CD14-positive monocyte (primary cell): Measurements from ENCODE around the gene GNL2. TPM values are rescaled to one million over a fixed set of nuclear protein-coding genes. Genes with fewer than 3 reads are reported as not detected.

ENCODE experiments used
- DNase-seq, 3 donors: peaks; one replicate each; pipeline ENCODE4 v3.0.0-alpha.2; 2011 to 2022
- H2AFZ ChIP-seq: 2 replicates; pipeline ENCODE4 v1.6.0; 2012; ENCODE audit warnings: mild to moderate bottlenecking, low read depth, low read length, inconsistent platforms; ENCODE audit not compliant: insufficient read depth, poor library complexity, severe bottlenecking
- H3K27ac ChIP-seq, 2 donors: 1 replicate in 1 of 2; 2 replicates in 1 of 2; pipeline ENCODE4 v1.5.1; 2012 to 2013; ENCODE audit warnings: low read length in 2 of 2, control low read depth in 1 of 2, inconsistent platforms in 1 of 2, low read depth in 1 of 2, mild to moderate bottlenecking in 1 of 2
- H3K27me3 ChIP-seq, 2 donors: one replicate each; pipeline versions ENCODE4 v1.6.0 to v1.6.1; 2011 to 2013; ENCODE audit warnings: low read length in 2 of 2; ENCODE audit not compliant: control insufficient read depth in 2 of 2, insufficient read depth in 2 of 2
- H3K36me3 ChIP-seq, 2 donors: replicated peaks in 1 of 2; 1 replicate in 1 of 2; 2 replicates in 1 of 2; pipeline versions ENCODE4 v1.5.1 to v1.6.1; 2012 to 2013; ENCODE audit warnings: low read length in 2 of 2, control low read depth in 1 of 2, inconsistent platforms in 1 of 2, mild to moderate bottlenecking in 1 of 2; ENCODE audit not compliant: insufficient read depth in 2 of 2, control insufficient read depth in 1 of 2
- H3K4me1 ChIP-seq, 2 donors: 1 replicate in 1 of 2; 2 replicates in 1 of 2; pipeline versions ENCODE4 v1.5.1 to v1.6.1; 2012 to 2013; ENCODE audit warnings: low read length in 2 of 2, control low read depth in 1 of 2, inconsistent platforms in 1 of 2, mild to moderate bottlenecking in 1 of 2, moderate library complexity in 1 of 2; ENCODE audit not compliant: insufficient read depth in 2 of 2, control insufficient read depth in 1 of 2
- H3K4me2 ChIP-seq: replicated peaks from 2 replicates; pipeline ENCODE3; 2012; ENCODE audit warnings: low read length, moderate library complexity, mild to moderate bottlenecking; ENCODE audit not compliant: poor library complexity, severe bottlenecking; ENCODE audit errors: extremely low read depth
- H3K4me3 ChIP-seq, 3 experiments: fragments of 200-600 bp in 1 of 3; sonication (generic) in 1 of 3; replicated peaks in 1 of 3; 1 replicate in 2 of 3; 2 replicates in 1 of 3; pipeline ENCODE4 v1.5.1; 2011 to 2013; ENCODE audit warnings: low read length in 3 of 3, mild to moderate bottlenecking in 3 of 3, control low read depth in 2 of 3, low read depth in 2 of 3, inconsistent platforms in 1 of 3, moderate library complexity in 1 of 3
- H3K79me2 ChIP-seq: 2 replicates; pipeline ENCODE4 v1.6.0; 2012; ENCODE audit warnings: mild to moderate bottlenecking, control low read depth, inconsistent platforms, low read length, moderate library complexity; ENCODE audit not compliant: insufficient read depth
- H3K9ac ChIP-seq: 2 replicates; pipeline ENCODE4 v1.6.0; 2017; ENCODE audit warnings: low read length, mild to moderate bottlenecking; ENCODE audit not compliant: insufficient read depth, poor library complexity, severe bottlenecking
- H3K9me3 ChIP-seq, 2 donors: replicated peaks in 1 of 2; 1 replicate in 1 of 2; 2 replicates in 1 of 2; pipeline versions ENCODE4 v1.5.1 to v1.6.1; 2012 to 2013; ENCODE audit warnings: low read length in 2 of 2, control low read depth in 1 of 2; ENCODE audit not compliant: control insufficient read depth in 1 of 2, insufficient read depth in 1 of 2
- H4K20me1 ChIP-seq: 2 replicates; pipeline ENCODE4 v1.6.0; 2012; ENCODE audit warnings: mild to moderate bottlenecking, low read length, control low read depth, moderate library complexity; ENCODE audit not compliant: insufficient read depth
- H3K27ac Mint-ChIP-seq, 7 donors: one replicate each; pipeline ENCODE4 v1.8.0; 2020; ENCODE audit warnings: mild to moderate bottlenecking in 7 of 7, mixed read lengths in 7 of 7, moderate library complexity in 6 of 7, inconsistent platforms in 2 of 7
- H3K27me3 Mint-ChIP-seq, 3 donors: one replicate each; pipeline ENCODE4 v1.8.0; 2021 to 2022; ENCODE audit warnings: low read depth in 3 of 3, mild to moderate bottlenecking in 3 of 3, mixed read lengths in 3 of 3, moderate library complexity in 3 of 3, inconsistent platforms in 1 of 3
- H3K36me3 Mint-ChIP-seq, 2 donors: one replicate each; pipeline ENCODE4 v1.8.0; 2020; ENCODE audit warnings: mixed read lengths in 2 of 2, inconsistent platforms in 1 of 2, mild to moderate bottlenecking in 1 of 2
- H3K4me1 Mint-ChIP-seq: one replicate; pipeline ENCODE4 v1.8.0; 2020; ENCODE audit warnings: mild to moderate bottlenecking, mixed read lengths
- H3K4me3 Mint-ChIP-seq, 2 donors: one replicate each; pipeline ENCODE4 v1.8.0; 2020; ENCODE audit warnings: mild to moderate bottlenecking in 2 of 2, mixed read lengths in 2 of 2, moderate library complexity in 1 of 2
- H3K9me3 Mint-ChIP-seq, 7 donors: one replicate each; pipeline ENCODE4 v1.8.0; 2020 to 2022; ENCODE audit warnings: mixed read lengths in 7 of 7, mild to moderate bottlenecking in 6 of 7, moderate library complexity in 6 of 7, inconsistent platforms in 2 of 7
- CTCF ChIP-seq: fragments of 200-600 bp; IDR thresholded peaks from one replicate; pipeline ENCODE4 v1.8.0; 2022; ENCODE audit warnings: antibody characterized with exemption, mild to moderate bottlenecking
- WGBS: methylation state at CpG from one replicate; pipeline ENCODE4 v1.1.5; 2013; ENCODE audit warnings: missing lambda C conversion rate; ENCODE audit not compliant: insufficient coverage; 5-methylcytosine and 5-hydroxymethylcytosine counted together
- intact Hi-C, 2 donors: fragments of 100-400 bp; cut with micrococcal nuclease; formaldehyde crosslinking; loops; one replicate each; pipeline versions ENCODE4 v1.15.0 to v1.15.1; 2023
- polyA plus RNA-seq, 3 donors: library from polyadenylated mRNA; depleted of rRNA in 1 of 3; unstranded in 2 of 3; stranded (reverse) in 1 of 3; fragments of 300-500 nt in 2 of 3; fragments of >200 nt in 1 of 3; fragmentation: Illumina TruSeq in 2 of 3; gene quantifications; 1 replicate in 2 of 3; 2 replicates in 1 of 3; pipeline ENCODE4 v1.2.3, GENCODE V29; 2012 to 2021

The GNL2 gene
- polyA plus RNA-seq, 3 donors: 22.2 to 37.2 (median 35.4) TPM

- no peaks in the 10 kb centered on the region for H3K27me3 ChIP-seq
- no peak overlapping the region for H3K4me3 Mint-ChIP-seq
- peak overlapping the region in 1 of 7 donors; percentile 5 for H3K27ac Mint-ChIP-seq
- intact Hi-C loops: no loop called here
- peaks cover 4% of the 10 kb centered on the region for H4K20me1 ChIP-seq
- WGBS: no CpG with 5 or more reads among the region's 3 CpGs
- H3K9ac ChIP-seq: no peak overlapping the region
- H3K4me2 ChIP-seq: no peak overlapping the region
- no peak overlapping the region for H2AFZ ChIP-seq
- no peaks in the 10 kb centered on the region for H3K4me1 Mint-ChIP-seq
- no peaks in the 10 kb centered on the region for H3K9me3 ChIP-seq
- peaks cover 96 to 100% of the 10 kb centered on the region in 2 donors for H3K36me3 Mint-ChIP-seq
- H3K79me2 ChIP-seq: no peaks in the 10 kb centered on the region
- TF ChIP-seq CTCF: no peak
- DNase-seq: no peak
- H3K4me3 ChIP-seq: no peak overlapping the region
- H3K36me3 ChIP-seq: peaks cover 98 to 100% of the 10 kb centered on the region in 2 donors
- H3K27ac ChIP-seq: no peak overlapping the region
- no peaks in the 10 kb centered on the region for H3K4me1 ChIP-seq
- H3K9me3 Mint-ChIP-seq: peaks cover 0 to 5% (median 0%) of the 10 kb centered on the region in 7 donors
- H3K27me3 Mint-ChIP-seq: no peaks in the 10 kb centered on the region
Observed at GRCh38 chr1:37570528-37571334, 25.0 kb downstream of the GNL2 start.

GRCh38 chr1:37567023-37567422 is 28.7 kb downstream of the GNL2 start:
- H3K9me3 Mint-ChIP-seq: peaks cover 0 to 7% (median 0%) of the 10 kb centered on the region in 7 donors
- Histone ChIP-seq H2AFZ (no peak overlapping the region), H3K9me3 (no peaks in the 10 kb centered on the region), H3K4me3 (no peak overlapping the region), H3K9ac (no peak overlapping the region), H3K36me3 (peaks cover 75 to 92% of the 10 kb centered on the region in 2 donors), H3K27ac (no peak overlapping the region), H4K20me1 (peaks cover 4% of the 10 kb centered on the region), H3K27me3 (no peaks in the 10 kb centered on the region), H3K79me2 (no peaks in the 10 kb centered on the region), H3K4me1 (no peaks in the 10 kb centered on the region), H3K4me2 (no peak overlapping the region)
- no peaks in the 10 kb centered on the region for H3K4me1 Mint-ChIP-seq
- no peaks in the 10 kb centered on the region for H3K27me3 Mint-ChIP-seq
- DNase-seq: no peak
- H3K4me3 Mint-ChIP-seq: no peak overlapping the region
- no peak for TF ChIP-seq CTCF
- H3K27ac Mint-ChIP-seq: no peak overlapping the region
- 95% methylated on average over 2 of the region's 3 CpGs for WGBS
- intact Hi-C loops: no loop called here
- peaks cover 72 to 85% of the 10 kb centered on the region in 2 donors for H3K36me3 Mint-ChIP-seq
